ENCODE results near the gene CKAP4. TPM values are rescaled to one million over a fixed set of nuclear protein-coding genes. Genes with fewer than 3 reads are reported as not detected.

Gene CKAP4
- total and polyA plus RNA-seq, 9 of the 15 experiments (the other 6 are each of a cell fraction or from before 2014, with no cell fraction given) = 0.08 to 0.20 TPM; not detected in 7

GRCh38 chr12:106284358-106285105, 36.7 kb upstream of the CKAP4 start (continued):
- peak; percentile 1 for TF ChIP-seq CBX8 (IDR thresholded peaks at IDR 0.05; ENCODE audit: borderline replicate concordance, extremely low read depth, low read depth, low read length, poor library complexity, severe bottlenecking)
- no peak for TF ChIP-seq NFATC3 (IDR thresholded peaks at IDR 0.05)

- Histone ChIP-seq H3K9me1 (ENCODE audit: control insufficient read depth, insufficient read depth, low read length) (no peaks in the 10 kb centered on the region), H3K9ac (ENCODE audit: insufficient read depth in 1 of 2, low read depth in 2 of 2, low read length in 2 of 2) (no peak overlapping the region), H3K4me1 (replicated peaks in 1 of 2; ENCODE audit: control insufficient read depth in 2 of 2, insufficient read depth in 2 of 2, low read length in 2 of 2) (0 out of 5 replicates have a peak, but pooled peaks cover 0 to 3% of the 10 kb centered on the region in 2 experiments), H3K36me3 (ENCODE audit: control insufficient read depth, insufficient read depth, low read length) (no peaks in the 10 kb centered on the region), H3K4me3 (no peak overlapping the region), H3K27me3 (ENCODE audit: control insufficient read depth in 2 of 2, insufficient read depth in 2 of 2, low read length in 2 of 2) (peaks cover 0 to 18% of the 10 kb centered on the region in 2 experiments), H3K9me3 (replicated peaks; ENCODE audit: control insufficient read depth, insufficient read depth, low read depth, low read length) (no peaks in the 10 kb centered on the region; the same call in 1 of the 2 replicates), H4K20me1 (replicated peaks; ENCODE audit: control insufficient read depth, insufficient read depth, low read length) (no peaks in the 10 kb centered on the region), H3K4me2 (ENCODE audit: insufficient read depth, low read length) (no peak overlapping the region), H3K79me2 (ENCODE audit: control insufficient read depth, insufficient read depth, low read length) (no peaks in the 10 kb centered on the region), H3K27ac (ENCODE audit: extremely low read depth, low read depth, low read length) (no peak overlapping the region), H2AFZ (ENCODE audit: low read depth, low read length) (no peak overlapping the region)
- in situ Hi-C loops (cut with MboI) (loop anchor here (5.0 kb wide), 1 partner anchor 55 kb away; no protein-coding TSS in a partner anchor), intact Hi-C loops (cut with micrococcal nuclease) (loop anchor here (1.0 to 10.0 kb wide), 4 partner anchors 55 to 868 kb away; partner anchors contain the start of gene POLR3B)
- POLR2A ChIA-PET = interaction anchor here (0.6 to 1.4 kb wide), 4 partner anchors 24 to 62 kb away, joined by 3 to 7 read pairs (median 3); no protein-coding TSS in a partner anchor
- ATAC-seq = peak; percentile 94
- FAIRE-seq = peak; percentile 87
- 5% methylated on average over 7 of the region's 7 CpGs for WGBS (ENCODE audit: insufficient coverage, low coverage, missing lambda C conversion rate)
- BruUV-seq (replicated peaks) = no TSS peak
- peak; percentile 67 to 72 (median 71) for DNase-seq (ENCODE audit: extremely low read depth in 1 of 4, low spot score in 3 of 4)
- CTCF ChIA-PET (ENCODE audit: low intra/inter-chr PET ratio) = interaction anchor here (0.6 to 1.6 kb wide), 3 partner anchors 29 to 56 kb away, joined by 3 to 14 read pairs (median 3); no protein-coding TSS in a partner anchor
- no peak for TF ChIP-seq ZNF431 (CRISPR knock-in tag; IDR thresholded peaks at IDR 0.05)
- TF ChIP-seq DEAF1 (CRISPR knock-in tag; IDR thresholded peaks at IDR 0.05) = peak; percentile 78
- no peak for TF ChIP-seq CUX1 (CRISPR knock-in tag; IDR thresholded peaks at IDR 0.05)
- peak; percentile 88 for TF ChIP-seq TRIM28 (IDR thresholded peaks at IDR 0.05)
- peak; percentile 44; the same call in 1 of the 2 replicates for TF ChIP-seq RB1 (IDR thresholded peaks at IDR 0.05; ENCODE audit: low read depth)
- peak; percentile 71 to 79 for TF ChIP-seq RAD21 (CRISPR knock-in tag; conservative IDR thresholded peaks at IDR 0.05 in 1 of 2, IDR thresholded peaks at IDR 0.05 in 1 of 2)
- TF ChIP-seq JUN (IDR thresholded peaks at IDR 0.05; ENCODE audit: borderline replicate concordance, low read depth, low read length) = 0 out of 2 replicates have a peak, but pooled peaks have one; percentile 11
- TF ChIP-seq JUN (CRISPR knock-in tag; IDR thresholded peaks at IDR 0.05; ENCODE audit: borderline replicate concordance) = no peak
Observed at GRCh38 chr12:106282457-106283097, 34.8 kb upstream of the CKAP4 start.

Measured in K562 (cell line).